Ovary (tissue), 3 donors: ENCODE data around the gene KCTD5.

ENCODE experiments used
- EP300 ChIP-seq: sonication (generic); formaldehyde crosslinking; IDR thresholded peaks from one replicate; pipeline ENCODE4 v1.6.1; 2017; ENCODE audit warnings: antibody characterized with exemption
- TF ChIP-seq, protein P1 (sequence below), 3 donors: fragments of 450-650 bp in 2 of 3; fragments of 200-600 bp in 1 of 3; IDR thresholded peaks; one replicate each; pipeline versions ENCODE4 v1.5.1 to v1.8.0; 2016 to 2022; ENCODE audit warnings: antibody characterized with exemption in 3 of 3, mild to moderate bottlenecking in 1 of 3
- donor health status: DM: no; HTN: no; CAD: no.

DNA sequence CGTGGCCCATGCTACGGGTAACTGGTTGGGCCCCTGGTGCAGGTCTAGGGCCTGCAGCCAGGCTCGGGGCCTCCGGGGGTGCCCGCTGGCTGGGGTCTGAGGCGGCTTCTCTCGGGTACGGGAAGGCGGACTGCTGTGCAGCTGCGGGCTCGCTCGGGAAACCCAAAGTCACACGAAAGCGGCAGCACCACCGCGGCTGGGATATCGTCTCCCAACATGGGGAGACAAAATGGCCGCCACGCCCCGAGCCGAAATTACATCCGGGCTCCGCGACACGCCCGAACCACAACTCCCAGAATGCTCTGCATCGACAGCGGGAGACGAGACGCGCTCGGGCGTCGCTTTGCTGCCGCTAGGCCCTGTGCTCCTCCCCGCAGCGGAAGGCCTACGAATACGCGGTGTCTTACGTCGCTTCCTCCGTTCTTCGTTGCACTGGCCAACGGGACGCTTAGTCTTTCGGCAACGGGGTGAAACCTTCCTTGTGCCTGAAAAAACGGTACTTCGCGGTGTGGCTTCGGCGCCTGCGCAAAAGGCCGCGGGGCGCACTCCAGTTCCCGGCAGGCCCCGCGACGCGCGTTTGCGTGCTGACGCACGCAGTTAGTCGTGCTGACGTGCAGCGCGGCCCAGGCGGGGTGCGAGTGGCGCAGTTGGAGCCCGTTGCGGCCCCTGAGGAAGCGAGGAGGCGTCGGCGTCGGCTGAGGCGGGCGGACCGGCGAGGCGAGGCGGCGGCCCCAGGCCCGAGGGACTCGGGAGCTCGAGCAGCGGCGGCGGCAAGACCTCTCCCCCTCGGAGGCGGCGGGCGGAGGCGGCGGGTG lies 69.9 kb downstream of the KCTD5 start, which contains the start of gene SRRM2:
- TF ChIP-seq, protein P1, sequence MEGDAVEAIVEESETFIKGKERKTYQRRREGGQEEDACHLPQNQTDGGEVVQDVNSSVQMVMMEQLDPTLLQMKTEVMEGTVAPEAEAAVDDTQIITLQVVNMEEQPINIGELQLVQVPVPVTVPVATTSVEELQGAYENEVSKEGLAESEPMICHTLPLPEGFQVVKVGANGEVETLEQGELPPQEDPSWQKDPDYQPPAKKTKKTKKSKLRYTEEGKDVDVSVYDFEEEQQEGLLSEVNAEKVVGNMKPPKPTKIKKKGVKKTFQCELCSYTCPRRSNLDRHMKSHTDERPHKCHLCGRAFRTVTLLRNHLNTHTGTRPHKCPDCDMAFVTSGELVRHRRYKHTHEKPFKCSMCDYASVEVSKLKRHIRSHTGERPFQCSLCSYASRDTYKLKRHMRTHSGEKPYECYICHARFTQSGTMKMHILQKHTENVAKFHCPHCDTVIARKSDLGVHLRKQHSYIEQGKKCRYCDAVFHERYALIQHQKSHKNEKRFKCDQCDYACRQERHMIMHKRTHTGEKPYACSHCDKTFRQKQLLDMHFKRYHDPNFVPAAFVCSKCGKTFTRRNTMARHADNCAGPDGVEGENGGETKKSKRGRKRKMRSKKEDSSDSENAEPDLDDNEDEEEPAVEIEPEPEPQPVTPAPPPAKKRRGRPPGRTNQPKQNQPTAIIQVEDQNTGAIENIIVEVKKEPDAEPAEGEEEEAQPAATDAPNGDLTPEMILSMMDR (IDR thresholded peaks at IDR 0.05), result peak in 2 of 3 donors; percentile 31 to 46
- peak; percentile 88 for TF ChIP-seq EP300
